H1 (cell line): ENCODE measurements around the gene FBXW5. TPM values are rescaled to one million over a fixed set of nuclear protein-coding genes. Genes with fewer than 3 reads are reported as not detected.

Source experiments
- CREB1 ChIP-seq: IDR thresholded peaks from 2 replicates; pipeline ENCODE4 v1.6.1; 2012; ENCODE audit warnings: inconsistent platforms
- GABPA ChIP-seq: IDR thresholded peaks from 2 replicates; pipeline ENCODE4 v1.6.1; 2011; ENCODE audit warnings: mild to moderate bottlenecking, low read length, moderate library complexity, borderline replicate concordance; ENCODE audit not compliant: insufficient read depth
- MAFK ChIP-seq: IDR thresholded peaks from 2 replicates; pipeline ENCODE4 v1.6.1; 2012; ENCODE audit warnings: low read depth, mild to moderate bottlenecking, improper control_type of control experiment, low read length
- TBP ChIP-seq: IDR thresholded peaks from 2 replicates; pipeline ENCODE4 v1.6.1; 2011; ENCODE audit warnings: low read depth, low read length, improper control_type of control experiment
- ZNF274 ChIP-seq: IDR thresholded peaks from 2 replicates; pipeline ENCODE4 v1.7.0; 2012; ENCODE audit warnings: low read length, borderline replicate concordance; ENCODE audit errors: extremely low read depth
- polyA plus RNA-seq, 7 experiments: library from polyadenylated mRNA; depleted of rRNA in 3 of 7; stranded (reverse) in 5 of 7; unstranded in 2 of 7; fragments of >200 nt in 5 of 7; fragments of 200-250 nt in 2 of 7; gene quantifications; 1 replicate in 5 of 7; 2 replicates in 1 of 7; 4 replicates in 1 of 7; pipeline versions ENCODE4 v1.2.1 to v1.2.3, GENCODE V29; 2011 to 2013; ENCODE audit warnings: missing spikeins in 2 of 7, mixed read lengths in 2 of 7
- total RNA-seq: library from RNA; stranded (reverse); fragmentation: NEBNext Ultra II Directional; extraction: Animal tissue kit (Norgen Biotek cat#: 25700); gene quantifications from 2 replicates; pipeline ENCODE4 v1.2.1, GENCODE V29; 2021

FBXW5 gene
- total and polyA plus RNA-seq, 2 of the 8 experiments (the other 6 are each of a cell fraction or from before 2014, with no cell fraction given) = 49.0 to 71.0 TPM

- TF ChIP-seq ZNF274 (no peak), TBP (no peak), CREB1 (no peak), GABPA (no peak), MAFK (no peak)
These were observed 26.6 kb downstream of the FBXW5 start (continued) for GRCh38 chr9:136917902-136918301.
